GM12878 (cell line): Measurements from ENCODE around the gene SLC9C2. TPM values are rescaled to one million over a fixed set of nuclear protein-coding genes. Genes with fewer than 3 reads are reported as not detected.

ENCODE experiments used
- ATAC-seq: fragments of 200-7000 bp; cut with Tn5 transposase; 3 replicates; pipeline ENCODE4 v1.9.1; 2020; ENCODE audit warnings: mild to moderate bottlenecking, moderate library complexity
- BruUV-seq: library from RNA; stranded (reverse); fragments of 400-500 nt; replicated peaks from 2 replicates; lab custom pipeline; 2021; lab: Mats Ljungman, UMichigan
- CTCF ChIA-PET: fragments of 300-600 bp; sonication (Branson Sonifier 250); formaldehyde crosslinking; extraction: SDS; loops from one replicate; lab custom pipeline; 2021; ENCODE audit warnings: inconsistent platforms; lab: Yijun Ruan, JAX
- POLR2A ChIA-PET: fragments of 350-600 bp; formaldehyde crosslinking; extraction: SDS; loops from one replicate; lab custom pipeline; 2021; ENCODE audit warnings: inconsistent platforms; lab: Charles Lee
- RAD21 ChIA-PET: fragments of 300-600 bp; sonication (Branson Sonifier 250); formaldehyde crosslinking; loops from one replicate; lab custom pipeline; 2023; ENCODE audit warnings: antibody characterized with exemption; ENCODE audit not compliant: unreplicated experiment; lab: Charles Lee
- SMC1A ChIA-PET: fragments of 300-600 bp; sonication (Branson Sonifier 250); formaldehyde crosslinking; loops from one replicate; lab custom pipeline; 2023; ENCODE audit not compliant: unreplicated experiment, uncharacterized antibody; lab: Charles Lee
- DNase-seq: peaks from one replicate; pipeline ENCODE4 v3.0.0-alpha.2; 2011; ENCODE audit warnings: low read depth, low spot score
- FAIRE-seq: peaks from 3 replicates; lab custom pipeline; 2011; peaks lifted over from hg19 to GRCh38; lab: Jason Lieb, UNC
- H2AFZ ChIP-seq: 2 replicates; pipeline ENCODE4 v1.6.0; 2011; ENCODE audit warnings: low read depth, low read length, control low read depth; ENCODE audit not compliant: control insufficient read depth
- H3K27ac ChIP-seq: 2 replicates; pipeline ENCODE4 v1.5.1; 2011; ENCODE audit warnings: control low read depth; ENCODE audit not compliant: control insufficient read depth, insufficient read depth
- H3K27me3 ChIP-seq, 2 experiments: replicated peaks in 1 of 2; 2 replicates each; pipeline versions ENCODE4 v1.6.0 to v1.6.1; 2011; ENCODE audit warnings: low read length in 1 of 2; ENCODE audit not compliant: control insufficient read depth in 2 of 2, insufficient read depth in 2 of 2
- H3K36me3 ChIP-seq, 2 experiments: 2 replicates each; pipeline ENCODE4 v1.5.1; 2011; ENCODE audit warnings: low read length in 1 of 2; ENCODE audit not compliant: control insufficient read depth in 2 of 2, insufficient read depth in 2 of 2
- H3K4me1 ChIP-seq: 2 replicates; pipeline ENCODE4 v1.6.1; 2011; ENCODE audit warnings: mild to moderate bottlenecking, low read length, moderate library complexity, mixed read lengths; ENCODE audit not compliant: control insufficient read depth, insufficient read depth
- H3K4me2 ChIP-seq: 2 replicates; pipeline ENCODE4 v1.6.0; 2011; ENCODE audit warnings: control low read depth; ENCODE audit not compliant: control insufficient read depth, insufficient read depth
- H3K4me3 ChIP-seq: fragments of 200-600 bp; sonication (generic); 2 replicates; pipeline ENCODE4 v1.5.1; 2016
- H3K79me2 ChIP-seq: 2 replicates; pipeline ENCODE4 v1.6.0; 2011; ENCODE audit warnings: low read length; ENCODE audit not compliant: control insufficient read depth, insufficient read depth
- H3K9ac ChIP-seq: 2 replicates; pipeline ENCODE4 v1.8.0; 2011; ENCODE audit warnings: low read length, control low read depth, mixed read lengths; ENCODE audit not compliant: control insufficient read depth, insufficient read depth
- H3K9me3 ChIP-seq: replicated peaks from 3 replicates; pipeline ENCODE4 v1.5.1; 2011; ENCODE audit warnings: mild to moderate bottlenecking, low read length; ENCODE audit not compliant: control insufficient read depth, insufficient read depth
- H4K20me1 ChIP-seq: 2 replicates; pipeline ENCODE4 v1.6.0; 2011; ENCODE audit not compliant: control insufficient read depth, insufficient read depth
- BMI1 ChIP-seq: fragments of 450-650 bp; IDR thresholded peaks from 2 replicates; pipeline ENCODE4 v1.6.1; 2016; ENCODE audit warnings: mild to moderate bottlenecking, moderate library complexity, borderline replicate concordance
- CBFB ChIP-seq: IDR thresholded peaks from 2 replicates; pipeline ENCODE4 v1.6.1; 2016; ENCODE audit warnings: antibody characterized with exemption, low read depth
- CEBPZ ChIP-seq: fragments of 150-350 bp; IDR thresholded peaks from 2 replicates; pipeline ENCODE4 v1.6.1; 2016; ENCODE audit warnings: low read depth, low read length
- E2F8 ChIP-seq: fragments of 450-650 bp; IDR thresholded peaks from 2 replicates; pipeline ENCODE4 v1.6.1; 2018; ENCODE audit warnings: mild to moderate bottlenecking, low read depth, moderate library complexity; ENCODE audit not compliant: partially characterized antibody
- EED ChIP-seq: sonication (generic); IDR thresholded peaks from 2 replicates; pipeline ENCODE4 v1.6.1; 2016; ENCODE audit warnings: antibody characterized with exemption, low read depth
- HDAC6 ChIP-seq: fragments of 200-600 bp; sonication (generic); IDR thresholded peaks from one replicate; pipeline ENCODE4 v1.8.0; 2017; ENCODE audit warnings: antibody characterized with exemption; ENCODE audit not compliant: unreplicated experiment
- IRF4 ChIP-seq: IDR thresholded peaks from 2 replicates; pipeline ENCODE4 v1.6.1; 2011; ENCODE audit warnings: low read depth, low read length
- NFXL1 ChIP-seq: fragments of 450-650 bp; IDR thresholded peaks from 2 replicates; pipeline ENCODE4 v1.6.1; 2017; ENCODE audit warnings: antibody characterized with exemption, mild to moderate bottlenecking, borderline replicate concordance
- PAX8 ChIP-seq: fragments of 450-650 bp; IDR thresholded peaks from 2 replicates; pipeline ENCODE4 v1.6.1; 2017; ENCODE audit warnings: mild to moderate bottlenecking, moderate library complexity
- RFX5 ChIP-seq: IDR thresholded peaks from 2 replicates; pipeline ENCODE4 v1.6.1; 2011; ENCODE audit warnings: low read depth, low read length, improper control_type of control experiment
- RUNX3 ChIP-seq: IDR thresholded peaks from 2 replicates; pipeline ENCODE4 v1.6.1; 2012; ENCODE audit warnings: low read length, inconsistent platforms
- SIN3A ChIP-seq: IDR thresholded peaks from 2 replicates; pipeline ENCODE4 v1.6.1; 2012; ENCODE audit warnings: low read depth, low read length, improper control_type of control experiment
- TCF12 ChIP-seq: IDR thresholded peaks from 2 replicates; pipeline ENCODE4 v1.6.1; 2011; ENCODE audit warnings: low read depth, mild to moderate bottlenecking, low read length
- ZNF384 ChIP-seq: IDR thresholded peaks from 2 replicates; pipeline ENCODE4 v1.6.1; 2012; ENCODE audit warnings: low read depth, mild to moderate bottlenecking, low read length, improper control_type of control experiment, borderline replicate concordance
- in situ Hi-C: fragments of 300-500 bp; cut with MboI; formaldehyde crosslinking; loops from 9 replicates; pipeline ENCODE4 v1.14.3; 2018; ENCODE audit warnings: mixed read lengths
- intact Hi-C: fragments of 100-400 bp; cut with micrococcal nuclease; formaldehyde crosslinking; loops from one replicate; pipeline ENCODE4 v1.14.2; 2022; ENCODE audit not compliant: unreplicated experiment
- polyA plus RNA-seq, 11 experiments: library from polyadenylated mRNA; depleted of rRNA in 4 of 11; unstranded in 6 of 11; stranded (reverse) in 5 of 11; fragments of >200 nt; fragmentation: Nextera tagmentation in 4 of 11; fragmentation: Illumina TruSeq in 1 of 11; extraction: Ambion mirVana in 4 of 11; extraction: Trizol in 1 of 11; gene quantifications; 1 replicate in 1 of 11; 2 replicates in 10 of 11; pipeline versions ENCODE4 v1.2.1 to v1.2.3, GENCODE V29; 2011 to 2016; ENCODE audit warnings: inconsistent platforms in 2 of 11, missing spikeins in 2 of 11, low read depth in 1 of 11
- total RNA-seq, 4 experiments: library from RNA; depleted of rRNA in 3 of 4; stranded (reverse); fragments of >200 nt in 3 of 4; fragmentation: Illumina TruSeq in 1 of 4; extraction: Trizol in 1 of 4; gene quantifications; 2 replicates each; pipeline versions ENCODE4 v1.2.1 to v1.2.3, GENCODE V29; 2013 to 2021

Gene SLC9C2
- total and polyA plus RNA-seq, 10 of the 15 experiments (the other 5 are each of a cell fraction or from before 2014, with no cell fraction given), result not detected

GRCh38 chr1:173454966-173455524 lies 147.8 kb downstream of the SLC9C2 start (continued):
- TF ChIP-seq RFX5, result no peak
- TF ChIP-seq E2F8, result no peak
- TF ChIP-seq IRF4, result no peak
- no peak for TF ChIP-seq PAX8
- no peak for TF ChIP-seq SIN3A
- TF ChIP-seq RUNX3, result peak; percentile 83
- TF ChIP-seq, all 136 proteins: peak for 3

GRCh38 chr1:173453982-173454381 lies 148.9 kb downstream of the SLC9C2 start:
- POLR2A ChIA-PET, result interaction anchor here (1.1 kb wide), 1 partner anchor 23 kb away, joined by 3 read pairs; the partner anchor contains the start of gene PRDX6
- TF ChIP-seq ZNF384, result no peak
- TF ChIP-seq RFX5, result no peak
- no peak for TF ChIP-seq HDAC6
- no peak for TF ChIP-seq BMI1
- TF ChIP-seq RUNX3, result no peak
- TF ChIP-seq TCF12, result no peak
- TF ChIP-seq CEBPZ, result no peak
- no peak for TF ChIP-seq CBFB
- TF ChIP-seq EED, result no peak
- TF ChIP-seq NFXL1, result no peak

More at GRCh38 chr1:173453982-173454381, 148.9 kb downstream of the SLC9C2 start:
- intact Hi-C loops, result no loop called here
- FAIRE-seq, result no peak
- in situ Hi-C loops, result no loop called here
- H2AFZ ChIP-seq, result no peak overlapping the region
- H3K4me1 ChIP-seq, result no peaks in the 10 kb centered on the region
- H3K36me3 ChIP-seq, result no peaks in the 10 kb centered on the region; a peak in 1 of 4 replicates
- SMC1A ChIA-PET, result interaction anchor here (0.6 to 1.8 kb wide), 5 partner anchors 19 to 116 kb away, joined by 3 to 6 read pairs (median 3); no protein-coding TSS in a partner anchor
- DNase-seq, result no peak
- ATAC-seq, result no peak
- CTCF ChIA-PET, result interaction anchor here (0.9 to 1.0 kb wide), 2 partner anchors 15 to 71 kb away, joined by 3 read pairs; no protein-coding TSS in a partner anchor
- no peaks in the 10 kb centered on the region for H3K9me3 ChIP-seq
- RAD21 ChIA-PET, result interaction anchor here (0.7 kb wide), 1 partner anchor 25 kb away, joined by 3 read pairs; no protein-coding TSS in a partner anchor
- no peaks in the 10 kb centered on the region for H3K79me2 ChIP-seq
- H3K4me3 ChIP-seq, result no peak overlapping the region
- no peaks in the 10 kb centered on the region for H4K20me1 ChIP-seq
- H3K4me2 ChIP-seq, result no peak overlapping the region
- no TSS peak for BruUV-seq
- H3K27ac ChIP-seq, result no peak overlapping the region
- no peak overlapping the region for H3K9ac ChIP-seq
- no peaks in the 10 kb centered on the region for H3K27me3 ChIP-seq
